Liver (tissue), 9 donors: ENCODE results near the gene SH3TC2. TPM values are rescaled to one million over a fixed set of nuclear protein-coding genes. Genes with fewer than 3 reads are reported as not detected.

Experiments
- DNase-seq: peaks from one replicate; pipeline ENCODE4 v3.0.0-alpha.2; 2017; ENCODE audit warnings: low spot score
- H3K27ac ChIP-seq, 2 donors: one replicate each; pipeline ENCODE4 v1.7.0; 2013; ENCODE audit warnings: inconsistent platforms in 2 of 2, low read length in 2 of 2, control low read depth in 1 of 2, low read depth in 1 of 2, mild to moderate bottlenecking in 1 of 2
- H3K27me3 ChIP-seq, 4 donors: one replicate each; pipeline versions ENCODE4 v1.6.1 to v1.7.0; 2013; ENCODE audit warnings: low read length in 3 of 4, inconsistent platforms in 1 of 4, mild to moderate bottlenecking in 1 of 4, moderate library complexity in 1 of 4; ENCODE audit not compliant: control insufficient read depth in 4 of 4, insufficient read depth in 4 of 4
- H3K36me3 ChIP-seq, 4 donors: one replicate each; pipeline versions ENCODE4 v1.6.1 to v1.7.0; 2013; ENCODE audit warnings: low read length in 3 of 4, mild to moderate bottlenecking in 3 of 4, low read depth in 1 of 4, moderate library complexity in 1 of 4; ENCODE audit not compliant: control insufficient read depth in 4 of 4, insufficient read depth in 3 of 4
- H3K4me1 ChIP-seq, 4 donors: one replicate each; pipeline versions ENCODE4 v1.6.1 to v1.7.0; 2013; ENCODE audit warnings: low read length in 3 of 4, mild to moderate bottlenecking in 3 of 4, moderate library complexity in 1 of 4; ENCODE audit not compliant: control insufficient read depth in 4 of 4, insufficient read depth in 4 of 4
- H3K4me3 ChIP-seq, 3 donors: one replicate each; pipeline versions ENCODE4 v1.6.1 to v1.7.0; 2013; ENCODE audit warnings: low read length in 3 of 3, control low read depth in 1 of 3, low read depth in 1 of 3, mild to moderate bottlenecking in 1 of 3
- H3K9ac ChIP-seq, 2 donors: one replicate each; pipeline ENCODE4 v1.7.0; 2013; ENCODE audit warnings: low read length in 2 of 2, mild to moderate bottlenecking in 2 of 2, moderate library complexity in 2 of 2, control low read depth in 1 of 2, low read depth in 1 of 2
- H3K9me3 ChIP-seq, 4 donors: one replicate each; pipeline versions ENCODE4 v1.6.1 to v1.7.0; 2013; ENCODE audit warnings: low read length in 3 of 4; ENCODE audit not compliant: control insufficient read depth in 4 of 4
- EGR1 ChIP-seq, 2 donors: IDR thresholded peaks; 2 replicates each; pipeline ENCODE4 v1.6.1; 2016 to 2018; ENCODE audit warnings: antibody characterized with exemption in 2 of 2, low read depth in 2 of 2
- FOXA1 ChIP-seq: IDR thresholded peaks from 2 replicates; pipeline ENCODE4 v1.6.1; 2016; ENCODE audit warnings: antibody characterized with exemption
- FOXA2 ChIP-seq: IDR thresholded peaks from 2 replicates; pipeline ENCODE4 v1.6.1; 2016; ENCODE audit warnings: antibody characterized with exemption
- HNF4A ChIP-seq, 2 donors: conservative IDR thresholded peaks; 2 replicates each; pipeline ENCODE4 v1.6.1; 2016; ENCODE audit warnings: antibody characterized with exemption in 2 of 2, mild to moderate bottlenecking in 2 of 2
- HNF4G ChIP-seq: IDR thresholded peaks from 2 replicates; pipeline ENCODE4 v1.6.1; 2016; ENCODE audit warnings: antibody characterized with exemption
- JUND ChIP-seq, 2 donors: IDR thresholded peaks; 2 replicates each; pipeline ENCODE4 v1.6.1; 2016; ENCODE audit warnings: antibody characterized with exemption in 2 of 2
- NR2F2 ChIP-seq: IDR thresholded peaks from 2 replicates; pipeline ENCODE4 v1.6.1; 2016; ENCODE audit warnings: antibody characterized with exemption
- RAD21 ChIP-seq, 2 donors: IDR thresholded peaks; 2 replicates each; pipeline ENCODE4 v1.6.1; 2016; ENCODE audit warnings: antibody characterized with exemption in 2 of 2, mild to moderate bottlenecking in 2 of 2
- RXRA ChIP-seq, 2 donors: IDR thresholded peaks; 2 replicates each; pipeline ENCODE4 v1.6.1; 2017 to 2018; ENCODE audit warnings: antibody characterized with exemption in 2 of 2, mild to moderate bottlenecking in 1 of 2
- TAF1 ChIP-seq: conservative IDR thresholded peaks from 2 replicates; pipeline ENCODE4 v1.6.1; 2016; ENCODE audit warnings: antibody characterized with exemption, mild to moderate bottlenecking
- YY1 ChIP-seq: IDR thresholded peaks from 2 replicates; pipeline ENCODE4 v1.6.1; 2016; ENCODE audit warnings: antibody characterized with exemption, mild to moderate bottlenecking
- WGBS: extraction: QIAGEN DNeasy Blood & Tissue Kit; methylation state at CpG from one replicate; pipeline ENCODE4 v1.1.7; 2013; 5-methylcytosine and 5-hydroxymethylcytosine counted together
- polyA plus RNA-seq, 2 donors: library from polyadenylated mRNA; stranded (reverse) in 1 of 2; unstranded in 1 of 2; fragments of 200-250 nt in 1 of 2; fragments of >200 nt in 1 of 2; fragmentation: Nextera tagmentation in 1 of 2; extraction: Ambion mirVana in 1 of 2; gene quantifications; one replicate each; pipeline versions ENCODE4 v1.2.1 to v1.2.3, GENCODE V29; 2013 to 2015
- total RNA-seq, 2 donors: library from RNA; depleted of rRNA; stranded (reverse); fragments of >200 nt; gene quantifications; one replicate each; pipeline ENCODE4 v1.2.3, GENCODE V29; 2014
- TF ChIP-seq, protein P1 (sequence below): IDR thresholded peaks from 2 replicates; pipeline ENCODE4 v1.6.1; 2016; ENCODE audit warnings: antibody characterized with exemption
- TF ChIP-seq, protein P2 (sequence below): IDR thresholded peaks from 2 replicates; pipeline ENCODE4 v1.6.1; 2016; ENCODE audit warnings: antibody characterized with exemption
- TF ChIP-seq, protein P3 (sequence below): IDR thresholded peaks from 2 replicates; pipeline ENCODE4 v1.6.1; 2016; ENCODE audit warnings: antibody characterized with exemption, mild to moderate bottlenecking
- TF ChIP-seq, protein P4 (sequence below): IDR thresholded peaks from 2 replicates; pipeline ENCODE4 v1.6.1; 2016; ENCODE audit warnings: antibody characterized with exemption
- donor health status: healthy.
- donor health status: healthy.
- donor health status: healthy.
- donor health status: healthy.
- donor health status: healthy.

SH3TC2 gene
- total and polyA plus RNA-seq, 4 donors = 0.31 to 6.2 (median 0.57) TPM

DNA sequence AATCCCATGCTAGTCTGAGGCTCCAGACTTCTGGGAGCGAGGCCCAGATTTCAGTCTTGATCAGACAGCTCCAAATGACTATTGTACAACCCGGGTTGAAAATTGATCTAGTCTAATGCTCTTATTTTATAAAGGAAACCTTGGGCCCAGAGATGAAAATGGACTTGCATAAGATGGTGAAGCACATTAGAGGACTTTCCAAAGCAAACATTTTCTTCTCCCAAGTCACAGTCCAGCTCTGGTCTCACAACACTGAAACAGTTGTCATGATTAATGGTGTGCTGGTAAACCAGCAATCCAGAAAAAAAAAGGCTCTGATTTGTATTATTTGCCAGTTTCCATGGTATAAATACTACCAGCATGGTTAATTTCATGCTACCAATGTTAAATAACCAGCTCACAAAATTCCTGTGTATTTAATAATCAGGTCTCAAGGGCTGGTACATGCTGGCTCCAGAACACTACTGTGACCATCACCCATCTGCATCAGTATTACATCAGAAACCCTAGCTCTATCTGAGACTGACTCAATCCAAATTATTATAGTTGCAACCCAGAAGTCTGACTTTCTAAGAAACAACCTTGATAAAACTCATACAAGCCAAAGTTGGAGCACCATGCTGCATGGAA lies 45.9 kb upstream of the SH3TC2 start:
- 88% methylated on average over 2 of the region's 2 CpGs for WGBS
- TF ChIP-seq RXRA (IDR thresholded peaks at IDR 0.05) (no peak), TAF1 (no peak), FOXA1 (no peak), FOXA2 (no peak)
- H3K36me3 ChIP-seq = no peaks in the 10 kb centered on the region

DNA sequence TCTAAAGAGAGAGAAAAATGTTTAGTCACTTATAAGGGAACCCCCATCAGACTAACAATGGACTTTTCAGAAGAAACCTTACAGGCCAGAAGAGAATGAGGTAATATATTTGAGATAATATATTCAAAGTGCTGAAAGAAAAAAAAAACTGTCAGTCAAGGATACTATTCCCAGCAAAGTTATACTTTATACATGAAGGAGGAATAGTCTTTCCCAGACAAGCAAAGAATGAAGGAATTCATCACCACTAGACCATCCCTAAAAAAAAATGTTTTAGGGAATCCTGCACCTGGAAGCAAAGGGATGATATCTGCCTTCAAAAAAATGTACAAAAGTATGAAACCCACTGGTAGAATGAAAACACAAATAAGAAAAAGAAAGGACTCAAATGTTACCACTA lies 37.5 kb upstream of the SH3TC2 start:
- Histone ChIP-seq H3K27ac (no peak overlapping the region), H3K4me3 (no peak overlapping the region), H3K27me3 (no peaks in the 10 kb centered on the region), H3K9ac (no peak overlapping the region), H3K36me3 (no peaks in the 10 kb centered on the region), H3K4me1 (no peaks in the 10 kb centered on the region), H3K9me3 (peaks cover 0 to 6% (median 3%) of the 10 kb centered on the region in 4 donors)
- TF ChIP-seq NR2F2 (no peak), YY1 (no peak), EGR1 (IDR thresholded peaks at IDR 0.05; ENCODE audit: low read depth in 2 of 2) (no peak), FOXA1 (no peak), RAD21 (IDR thresholded peaks at IDR 0.05) (no peak), HNF4A (conservative IDR thresholded peaks at IDR 0.05) (no peak), HNF4G (no peak), RXRA (IDR thresholded peaks at IDR 0.05) (no peak), JUND (IDR thresholded peaks at IDR 0.05) (no peak)
- TF ChIP-seq, protein P1, sequence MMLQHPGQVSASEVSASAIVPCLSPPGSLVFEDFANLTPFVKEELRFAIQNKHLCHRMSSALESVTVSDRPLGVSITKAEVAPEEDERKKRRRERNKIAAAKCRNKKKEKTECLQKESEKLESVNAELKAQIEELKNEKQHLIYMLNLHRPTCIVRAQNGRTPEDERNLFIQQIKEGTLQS = no peak
- TF ChIP-seq, protein P2, sequence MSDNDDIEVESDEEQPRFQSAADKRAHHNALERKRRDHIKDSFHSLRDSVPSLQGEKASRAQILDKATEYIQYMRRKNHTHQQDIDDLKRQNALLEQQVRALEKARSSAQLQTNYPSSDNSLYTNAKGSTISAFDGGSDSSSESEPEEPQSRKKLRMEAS = no peak
- TF ChIP-seq, protein P3, sequence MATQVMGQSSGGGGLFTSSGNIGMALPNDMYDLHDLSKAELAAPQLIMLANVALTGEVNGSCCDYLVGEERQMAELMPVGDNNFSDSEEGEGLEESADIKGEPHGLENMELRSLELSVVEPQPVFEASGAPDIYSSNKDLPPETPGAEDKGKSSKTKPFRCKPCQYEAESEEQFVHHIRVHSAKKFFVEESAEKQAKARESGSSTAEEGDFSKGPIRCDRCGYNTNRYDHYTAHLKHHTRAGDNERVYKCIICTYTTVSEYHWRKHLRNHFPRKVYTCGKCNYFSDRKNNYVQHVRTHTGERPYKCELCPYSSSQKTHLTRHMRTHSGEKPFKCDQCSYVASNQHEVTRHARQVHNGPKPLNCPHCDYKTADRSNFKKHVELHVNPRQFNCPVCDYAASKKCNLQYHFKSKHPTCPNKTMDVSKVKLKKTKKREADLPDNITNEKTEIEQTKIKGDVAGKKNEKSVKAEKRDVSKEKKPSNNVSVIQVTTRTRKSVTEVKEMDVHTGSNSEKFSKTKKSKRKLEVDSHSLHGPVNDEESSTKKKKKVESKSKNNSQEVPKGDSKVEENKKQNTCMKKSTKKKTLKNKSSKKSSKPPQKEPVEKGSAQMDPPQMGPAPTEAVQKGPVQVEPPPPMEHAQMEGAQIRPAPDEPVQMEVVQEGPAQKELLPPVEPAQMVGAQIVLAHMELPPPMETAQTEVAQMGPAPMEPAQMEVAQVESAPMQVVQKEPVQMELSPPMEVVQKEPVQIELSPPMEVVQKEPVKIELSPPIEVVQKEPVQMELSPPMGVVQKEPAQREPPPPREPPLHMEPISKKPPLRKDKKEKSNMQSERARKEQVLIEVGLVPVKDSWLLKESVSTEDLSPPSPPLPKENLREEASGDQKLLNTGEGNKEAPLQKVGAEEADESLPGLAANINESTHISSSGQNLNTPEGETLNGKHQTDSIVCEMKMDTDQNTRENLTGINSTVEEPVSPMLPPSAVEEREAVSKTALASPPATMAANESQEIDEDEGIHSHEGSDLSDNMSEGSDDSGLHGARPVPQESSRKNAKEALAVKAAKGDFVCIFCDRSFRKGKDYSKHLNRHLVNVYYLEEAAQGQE = no peak
- TF ChIP-seq, protein P4, sequence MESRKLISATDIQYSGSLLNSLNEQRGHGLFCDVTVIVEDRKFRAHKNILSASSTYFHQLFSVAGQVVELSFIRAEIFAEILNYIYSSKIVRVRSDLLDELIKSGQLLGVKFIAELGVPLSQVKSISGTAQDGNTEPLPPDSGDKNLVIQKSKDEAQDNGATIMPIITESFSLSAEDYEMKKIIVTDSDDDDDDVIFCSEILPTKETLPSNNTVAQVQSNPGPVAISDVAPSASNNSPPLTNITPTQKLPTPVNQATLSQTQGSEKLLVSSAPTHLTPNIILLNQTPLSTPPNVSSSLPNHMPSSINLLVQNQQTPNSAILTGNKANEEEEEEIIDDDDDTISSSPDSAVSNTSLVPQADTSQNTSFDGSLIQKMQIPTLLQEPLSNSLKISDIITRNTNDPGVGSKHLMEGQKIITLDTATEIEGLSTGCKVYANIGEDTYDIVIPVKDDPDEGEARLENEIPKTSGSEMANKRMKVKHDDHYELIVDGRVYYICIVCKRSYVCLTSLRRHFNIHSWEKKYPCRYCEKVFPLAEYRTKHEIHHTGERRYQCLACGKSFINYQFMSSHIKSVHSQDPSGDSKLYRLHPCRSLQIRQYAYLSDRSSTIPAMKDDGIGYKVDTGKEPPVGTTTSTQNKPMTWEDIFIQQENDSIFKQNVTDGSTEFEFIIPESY = no peak
- DNase-seq = no peak

More for the DNA sequence above, 45.9 kb upstream of the SH3TC2 start:
- Histone ChIP-seq H3K4me3 (no peak overlapping the region), H3K9me3 (no peaks in the 10 kb centered on the region), H3K27me3 (no peaks in the 10 kb centered on the region), H3K9ac (no peak overlapping the region), H3K4me1 (no peaks in the 10 kb centered on the region), H3K27ac (no peak overlapping the region)
- no peak for DNase-seq
